Osteoblast (primary cell): ENCODE results near the gene ZNF93. TPM values are rescaled to one million over a fixed set of nuclear protein-coding genes. Genes with fewer than 3 reads are reported as not detected.
"Not testable (repeated sequence)": the region's sequence is repeated elsewhere in the genome, so short reads cannot be mapped to it uniquely, and the experiment has no call there.

Experiments
- DNase-seq: peaks from one replicate; pipeline ENCODE4 v3.0.0; 2011; ENCODE audit warnings: low spot score, mixed read lengths; ENCODE audit not compliant: insufficient read length; ENCODE audit errors: missing footprints
- H2AFZ ChIP-seq: 2 replicates; pipeline ENCODE4 v1.6.0; 2011; ENCODE audit warnings: mild to moderate bottlenecking, low read length
- H3K27ac ChIP-seq: 2 replicates; pipeline ENCODE4 v1.5.1; 2011; ENCODE audit warnings: mild to moderate bottlenecking, low read depth, low read length, moderate library complexity
- H3K27me3 ChIP-seq: 2 replicates; pipeline ENCODE4 v1.6.0; 2012; ENCODE audit warnings: mild to moderate bottlenecking, control low read depth, inconsistent platforms, low read length, moderate library complexity; ENCODE audit not compliant: insufficient read depth
- H3K36me3 ChIP-seq: 2 replicates; pipeline ENCODE4 v1.5.1; 2011; ENCODE audit warnings: mild to moderate bottlenecking, low read length, control low read depth, moderate library complexity; ENCODE audit not compliant: insufficient read depth
- H3K4me1 ChIP-seq: 2 replicates; pipeline ENCODE4 v1.5.1; 2011; ENCODE audit warnings: mild to moderate bottlenecking, low read length, control low read depth, moderate library complexity; ENCODE audit not compliant: insufficient read depth
- H3K4me2 ChIP-seq: 2 replicates; pipeline ENCODE4 v1.6.0; 2011; ENCODE audit warnings: mild to moderate bottlenecking, low read length; ENCODE audit not compliant: insufficient read depth
- H3K4me3 ChIP-seq: fragments of 200-600 bp; sonication (generic); 3 replicates; pipeline ENCODE4 v1.5.1; 2012; ENCODE audit warnings: mild to moderate bottlenecking, low read length, inconsistent platforms; ENCODE audit not compliant: insufficient read depth
- H3K79me2 ChIP-seq: 2 replicates; pipeline ENCODE4 v1.6.0; 2012; ENCODE audit warnings: mild to moderate bottlenecking, low read length, control low read depth, inconsistent platforms; ENCODE audit not compliant: insufficient read depth
- H3K9me3 ChIP-seq: 2 replicates; pipeline ENCODE4 v1.5.1; 2011; ENCODE audit warnings: low read depth, low read length, control low read depth
- H4K20me1 ChIP-seq: 2 replicates; pipeline ENCODE4 v1.6.0; 2012; ENCODE audit warnings: mild to moderate bottlenecking, low read length, control low read depth; ENCODE audit not compliant: insufficient read depth
- CTCF ChIP-seq: IDR thresholded peaks from 2 replicates; pipeline ENCODE4 v1.5.1; 2011; ENCODE audit warnings: mild to moderate bottlenecking, low read depth, low read length, moderate library complexity; ENCODE audit errors: extremely low read depth
- total RNA-seq: library from RNA; depleted of rRNA; stranded (reverse); fragments of >200 nt; gene quantifications from 2 replicates; pipeline ENCODE4 v1.2.3, GENCODE V29; 2012

ZNF93 gene
- total RNA-seq, 1 donor: 5.1 TPM

GRCh38 chr19:19964416-19964815 is 63.7 kb downstream of the ZNF93 start:
- H3K4me3 ChIP-seq: no peak overlapping the region
- no peak overlapping the region for H3K27ac ChIP-seq
- H3K79me2 ChIP-seq: no peaks in the 10 kb centered on the region
- no peaks in the 10 kb centered on the region for H3K27me3 ChIP-seq
- H3K4me1 ChIP-seq: no peaks in the 10 kb centered on the region
- H3K4me2 ChIP-seq: no peak overlapping the region
- H2AFZ ChIP-seq: no peak overlapping the region
- DNase-seq: no peak
- H4K20me1 ChIP-seq: no peaks in the 10 kb centered on the region
- no peaks in the 10 kb centered on the region for H3K9me3 ChIP-seq
- no peak for TF ChIP-seq CTCF
- H3K36me3 ChIP-seq: no peaks in the 10 kb centered on the region

GRCh38 chr19:19966126-19966525 is 65.4 kb downstream of the ZNF93 start:
- H3K9me3 ChIP-seq, DNase-seq, H3K36me3 ChIP-seq, H2AFZ ChIP-seq, H3K27ac ChIP-seq, H4K20me1 ChIP-seq, H3K4me3 ChIP-seq, H3K4me2 ChIP-seq, H3K27me3 ChIP-seq, H3K79me2 ChIP-seq, H3K4me1 ChIP-seq: not testable (repeated sequence)

- H3K27ac ChIP-seq: no peak overlapping the region
- no peaks in the 10 kb centered on the region for H3K4me1 ChIP-seq
- no peaks in the 10 kb centered on the region for H3K27me3 ChIP-seq
- H3K36me3 ChIP-seq: no peaks in the 10 kb centered on the region
- no peaks in the 10 kb centered on the region for H4K20me1 ChIP-seq
- H2AFZ ChIP-seq: no peak overlapping the region
- TF ChIP-seq CTCF: no peak
- no peak for DNase-seq
- H3K4me2 ChIP-seq: no peak overlapping the region
- H3K4me3 ChIP-seq: no peak overlapping the region
- no peaks in the 10 kb centered on the region for H3K9me3 ChIP-seq
- H3K79me2 ChIP-seq: no peaks in the 10 kb centered on the region
These were observed 66.1 kb downstream of the ZNF93 start for GRCh38 chr19:19966862-19967261.

Other genes starting within 250 kb of the ZNF93 start
- 43.3 and 65.9 TPM in 2 replicates for gene ATP13A1, start 237.3 kb upstream of the ZNF93 start, total RNA-seq
- 7.2 and 9.4 TPM in 2 replicates for gene ZNF101, start 232.1 kb upstream of the ZNF93 start, total RNA-seq
- gene ZNF14, start 167.8 kb upstream of the ZNF93 start, total RNA-seq: 6.5 and 7.4 TPM in 2 replicates
- gene ZNF506, start 79.2 kb upstream of the ZNF93 start, total RNA-seq: 14.8 and 18.9 TPM in 2 replicates
- 4.0 and 5.0 TPM in 2 replicates for gene ZNF253, start 35.1 kb upstream of the ZNF93 start, total RNA-seq
- 2.2 and 5.9 TPM in 2 replicates for gene ZNF682, start 138.6 kb downstream of the ZNF93 start, total RNA-seq
- 1.1 and 1.2 TPM in 2 replicates for gene ZNF90, start 177.1 kb downstream of the ZNF93 start, total RNA-seq